Measurements from ENCODE around the gene ADIPOR2.
"Not testable (repeated sequence)": the region's sequence is repeated elsewhere in the genome, so short reads cannot be mapped to it uniquely, and the experiment has no call there.

Gene ADIPOR2

DNA sequence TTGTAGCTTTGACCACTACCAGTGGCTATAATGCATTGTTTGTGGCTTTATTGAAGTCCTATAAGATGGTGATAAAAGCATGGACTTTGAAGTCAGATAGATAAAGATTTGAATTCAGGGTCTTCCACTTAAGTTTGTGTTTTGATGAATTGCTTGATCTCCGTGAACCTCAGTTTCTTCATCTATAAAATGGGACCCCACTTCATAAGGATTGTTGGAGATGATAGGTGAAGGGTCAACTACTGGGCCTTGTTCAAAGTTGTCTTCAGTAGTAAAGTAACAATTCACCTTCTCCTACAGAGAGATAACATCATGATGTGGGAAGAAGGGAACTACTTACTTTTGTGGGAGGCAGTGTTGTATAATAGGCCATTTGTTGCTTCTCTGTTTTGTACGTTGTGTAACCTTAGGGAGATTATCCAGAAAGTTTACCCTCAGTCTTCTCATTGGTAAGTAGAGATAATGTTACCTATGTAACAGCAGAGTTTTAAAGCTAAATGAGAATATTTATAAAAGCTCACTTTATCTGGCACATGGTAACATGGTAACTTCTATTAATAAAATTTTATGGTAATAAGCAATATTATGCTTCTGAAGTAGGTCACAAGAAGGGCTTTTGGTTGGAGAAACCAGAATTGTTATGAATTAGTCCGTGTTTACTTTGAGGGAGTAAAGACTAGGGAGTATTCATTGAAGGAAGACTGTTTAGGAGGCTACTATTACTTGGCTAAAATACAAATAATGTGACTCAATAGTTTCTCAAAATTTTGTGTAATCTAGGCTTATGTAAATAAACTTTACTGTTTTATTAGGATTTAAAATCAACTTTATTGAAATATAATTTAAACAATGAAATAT is 15.1 kb downstream of the ADIPOR2 start:
- H3K4me3 ChIP-seq (ENCODE audit: low read depth, low read length), result no peak overlapping the region
- TF ChIP-seq, protein P1, sequence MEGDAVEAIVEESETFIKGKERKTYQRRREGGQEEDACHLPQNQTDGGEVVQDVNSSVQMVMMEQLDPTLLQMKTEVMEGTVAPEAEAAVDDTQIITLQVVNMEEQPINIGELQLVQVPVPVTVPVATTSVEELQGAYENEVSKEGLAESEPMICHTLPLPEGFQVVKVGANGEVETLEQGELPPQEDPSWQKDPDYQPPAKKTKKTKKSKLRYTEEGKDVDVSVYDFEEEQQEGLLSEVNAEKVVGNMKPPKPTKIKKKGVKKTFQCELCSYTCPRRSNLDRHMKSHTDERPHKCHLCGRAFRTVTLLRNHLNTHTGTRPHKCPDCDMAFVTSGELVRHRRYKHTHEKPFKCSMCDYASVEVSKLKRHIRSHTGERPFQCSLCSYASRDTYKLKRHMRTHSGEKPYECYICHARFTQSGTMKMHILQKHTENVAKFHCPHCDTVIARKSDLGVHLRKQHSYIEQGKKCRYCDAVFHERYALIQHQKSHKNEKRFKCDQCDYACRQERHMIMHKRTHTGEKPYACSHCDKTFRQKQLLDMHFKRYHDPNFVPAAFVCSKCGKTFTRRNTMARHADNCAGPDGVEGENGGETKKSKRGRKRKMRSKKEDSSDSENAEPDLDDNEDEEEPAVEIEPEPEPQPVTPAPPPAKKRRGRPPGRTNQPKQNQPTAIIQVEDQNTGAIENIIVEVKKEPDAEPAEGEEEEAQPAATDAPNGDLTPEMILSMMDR (IDR thresholded peaks at IDR 0.05; ENCODE audit: borderline replicate concordance, insufficient read depth, low read depth, low read length), result no peak

GRCh38 chr12:1706632-1706980 is 15.7 kb downstream of the ADIPOR2 start:
- no peak overlapping the region for H3K4me3 ChIP-seq (ENCODE audit: low read depth, low read length)
- TF ChIP-seq, protein P1 (IDR thresholded peaks at IDR 0.05; ENCODE audit: borderline replicate concordance, insufficient read depth, low read depth, low read length), result no peak

DNA sequence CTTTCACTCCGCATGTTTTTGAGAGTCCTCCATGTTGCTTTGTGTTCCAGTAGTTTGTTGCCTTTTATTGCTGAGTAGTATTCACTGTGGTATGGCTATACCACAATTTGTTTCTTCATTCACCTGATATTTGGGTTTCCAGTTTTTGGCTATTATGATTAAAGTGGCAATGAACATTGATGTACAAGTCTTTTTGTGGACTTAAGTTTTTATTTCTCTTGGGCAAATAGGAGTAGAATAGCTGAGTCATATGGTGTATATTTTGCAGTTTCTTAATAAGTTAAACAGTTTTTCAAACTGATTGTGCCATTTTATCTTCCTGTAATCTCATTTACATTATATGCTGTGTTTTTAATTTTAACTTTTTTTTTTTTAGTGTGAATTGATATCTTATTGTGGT is 16.2 kb downstream of the ADIPOR2 start:
- H3K4me3 ChIP-seq (ENCODE audit: low read depth, low read length), result no peak overlapping the region
- TF ChIP-seq, protein P1 (IDR thresholded peaks at IDR 0.05; ENCODE audit: borderline replicate concordance, insufficient read depth, low read depth, low read length), result no peak

- H3K4me3 ChIP-seq (ENCODE audit: low read depth, low read length), result not testable (repeated sequence)
Observed at GRCh38 chr12:1709968-1710367, 19.1 kb downstream of the ADIPOR2 start.

DNA sequence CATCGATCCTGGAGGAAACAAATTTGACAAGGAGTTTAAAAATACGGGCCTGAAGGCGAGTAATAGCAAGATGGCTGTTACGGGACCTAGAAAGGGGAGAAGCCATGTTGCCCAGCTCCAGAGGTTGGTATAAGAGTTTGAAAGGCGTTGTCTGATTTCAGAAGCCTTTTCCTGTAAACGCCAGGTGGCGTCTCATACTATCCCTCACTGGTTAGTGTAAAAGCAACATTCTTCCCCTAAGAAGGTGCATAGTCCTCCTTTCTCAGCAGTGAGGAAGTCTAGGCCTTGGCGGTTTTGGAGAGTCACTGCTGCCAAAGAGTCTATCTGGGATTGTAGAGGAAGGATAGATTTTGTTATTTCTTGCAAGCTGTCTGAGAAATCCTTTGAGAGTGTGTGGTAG is 20.0 kb downstream of the ADIPOR2 start:
- not testable (repeated sequence) for H3K4me3 ChIP-seq (ENCODE audit: low read depth, low read length)

GRCh38 chr12:1711536-1712211 is 20.8 kb downstream of the ADIPOR2 start:
- not testable (repeated sequence) for H3K4me3 ChIP-seq (ENCODE audit: low read depth, low read length)

GRCh38 chr12:1712305-1712704 is 21.4 kb downstream of the ADIPOR2 start:
- H3K4me3 ChIP-seq (ENCODE audit: low read depth, low read length), result not testable (repeated sequence)

DNA sequence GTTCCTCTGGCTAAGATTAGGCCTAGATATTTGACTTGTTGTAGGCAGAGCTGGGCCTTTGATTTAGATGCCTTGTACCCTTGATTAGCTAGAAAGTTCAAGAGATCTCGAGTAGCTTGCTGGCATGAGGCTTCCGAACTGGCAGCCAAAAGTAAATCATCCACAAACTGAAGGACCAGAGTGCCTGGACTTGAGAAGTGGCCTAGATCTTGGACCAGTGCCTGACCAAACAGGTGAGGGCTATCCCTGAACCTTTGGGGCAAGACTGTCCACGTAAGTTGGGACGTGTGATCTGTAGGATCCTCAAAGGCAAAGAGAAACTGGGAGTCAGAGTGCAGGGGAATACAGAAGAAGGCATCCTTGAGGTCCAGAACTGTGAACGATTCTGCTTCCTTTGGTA is 22.0 kb downstream of the ADIPOR2 start:
- H3K4me3 ChIP-seq (ENCODE audit: low read depth, low read length), result not testable (repeated sequence)

- not testable (repeated sequence) for H3K4me3 ChIP-seq (ENCODE audit: low read depth, low read length)
Observed at GRCh38 chr12:1713783-1714348, 23.0 kb downstream of the ADIPOR2 start.

DNA sequence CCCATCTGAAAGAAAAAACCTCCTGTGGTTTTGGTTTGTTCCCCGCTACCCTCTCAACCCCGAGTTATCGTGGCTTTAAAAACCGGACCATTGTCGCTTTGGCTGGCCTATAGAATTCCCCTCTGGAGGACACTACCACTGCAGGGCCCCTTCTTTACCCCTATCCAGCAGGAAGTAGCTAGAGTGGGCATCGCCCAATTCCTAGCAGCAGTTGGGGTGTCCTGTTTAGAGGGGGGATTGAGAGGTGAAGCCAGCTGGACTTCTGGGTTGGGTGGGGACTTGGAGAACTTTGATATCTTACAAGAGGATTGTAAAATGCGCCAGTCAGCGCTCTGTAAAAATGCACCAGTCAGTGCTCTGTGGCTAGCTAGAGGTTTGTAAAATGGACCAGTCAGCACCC is 24.6 kb downstream of the ADIPOR2 start:
- not testable (repeated sequence) for H3K4me3 ChIP-seq (ENCODE audit: low read depth, low read length)

DNA sequence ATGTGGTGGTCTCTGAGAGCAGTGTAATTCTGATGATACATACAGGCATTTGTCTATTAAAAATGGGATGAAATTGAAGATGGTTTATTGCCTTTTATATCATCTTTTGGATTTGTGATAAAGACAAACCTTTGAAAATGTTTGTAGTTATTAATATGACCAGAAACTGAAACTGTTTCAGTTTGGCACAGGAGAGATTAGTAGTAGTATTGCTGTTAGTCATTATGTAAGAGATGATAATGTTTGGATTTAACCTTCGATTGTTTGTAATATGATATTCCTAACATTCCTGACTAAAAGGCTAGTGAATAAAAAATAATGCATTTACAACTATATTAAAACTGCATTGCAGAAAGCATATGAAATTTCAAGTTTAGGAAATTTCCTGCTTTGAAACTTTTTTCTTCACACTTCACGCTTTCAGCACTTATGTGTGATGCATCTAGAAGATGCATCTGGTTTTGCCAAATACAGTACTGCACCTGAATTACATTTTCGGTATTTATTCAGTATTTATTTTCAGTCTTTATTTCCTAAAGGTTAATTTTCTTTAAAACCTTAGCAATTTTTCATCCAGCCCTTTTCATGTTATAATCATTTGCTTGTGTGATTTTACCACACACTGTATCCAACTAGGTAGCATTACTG is 25.5 kb downstream of the ADIPOR2 start:
- TF ChIP-seq, protein P1 (IDR thresholded peaks at IDR 0.05; ENCODE audit: borderline replicate concordance, insufficient read depth, low read depth, low read length), result no peak
- no peak overlapping the region for H3K4me3 ChIP-seq (ENCODE audit: low read depth, low read length)
